ENCODE data around the gene SMKR1. TPM values are rescaled to one million over a fixed set of nuclear protein-coding genes. Genes with fewer than 3 reads are reported as not detected.
A peak's percentile ranks its signal among the peaks of the same experiment; 100 is the strongest.

Gene SMKR1
- polyA plus RNA-seq (2011; rRNA removed): 12.0 and 12.2 TPM in 2 replicates
- 10.2 and 11.9 TPM in 2 replicates for polyA plus RNA-seq (2012; cell fraction: cytosol; rRNA removed)
- 3.3 and 3.4 TPM in 2 replicates for polyA plus RNA-seq (2012; cell fraction: nucleus; rRNA removed)
- 13.2 to 15.2 TPM (median 13.6 TPM) in 3 replicates for polyA plus RNA-seq (2017; fragmentation: RNase III; extraction: RNeasy Plus Mini Kit Qiagen cat#74134 plus additional on column Dnase treatment)
- 1.2 and 1.9 TPM in 2 replicates for polyA minus RNA-seq (2011; rRNA and poly(A)+ RNA removed)

DNA sequence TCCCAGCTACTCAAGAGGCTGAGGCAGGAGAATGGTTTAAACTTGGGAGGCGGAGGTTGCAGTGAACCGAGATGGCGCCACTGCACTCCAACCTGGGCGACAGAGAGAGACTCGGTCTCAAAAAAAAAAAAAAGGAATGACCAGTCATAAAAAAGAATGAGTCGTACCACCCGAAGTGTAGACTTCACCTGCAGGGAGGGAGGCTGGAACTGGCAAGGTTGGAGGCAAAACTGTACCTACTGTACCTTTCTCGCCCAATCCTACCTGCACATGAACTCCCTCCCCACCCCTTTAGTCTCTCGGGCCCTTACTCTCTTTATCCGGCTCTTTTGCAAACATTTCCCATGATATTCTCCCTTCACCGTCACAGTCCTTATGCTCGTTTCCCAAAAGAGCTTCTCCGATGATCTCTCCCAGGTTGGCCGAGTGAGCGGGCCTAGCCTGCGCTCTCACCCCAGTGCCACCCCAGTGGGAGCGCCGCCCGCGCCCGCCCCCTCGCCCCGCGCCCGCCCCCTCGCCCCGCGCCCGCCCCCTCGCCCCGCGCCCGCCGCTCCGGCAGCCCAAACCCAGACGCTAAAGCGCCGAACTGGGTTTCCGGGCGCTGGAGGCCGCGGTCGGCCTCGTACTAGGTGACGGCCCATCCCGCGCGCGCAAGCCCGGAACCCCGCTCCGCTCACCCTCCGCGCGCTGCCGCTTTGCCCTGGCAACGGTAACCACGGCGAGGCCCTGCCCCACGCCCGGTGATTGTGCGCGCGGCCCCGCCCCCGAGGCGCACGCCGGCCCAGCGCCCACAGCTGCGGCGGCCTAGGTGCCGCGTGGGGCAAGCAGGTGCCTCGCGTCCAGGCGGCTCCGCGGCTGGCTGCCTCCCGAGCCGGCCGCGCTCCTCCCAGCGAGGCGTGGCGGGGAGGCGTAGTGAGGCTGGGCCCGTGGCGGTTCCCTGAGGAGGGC is at the start of gene SMKR1:
Gene SMKR1 (plus strand): TSS at position 772 of the 948 bp plus-strand sequence. CDS start 294 bp downstream, outside the sequence.
- ChIA-PET POLR2A (interaction anchor here (0.7 to 0.9 kb wide), 4 partner anchors 44 to 685 kb away, joined by 3 to 8 read pairs (median 4); no protein-coding TSS in a partner anchor), CTCF (interaction anchor here (0.6 to 1.4 kb wide), 5 partner anchors 8 to 112 kb away, joined by 3 to 5 read pairs (median 3); no protein-coding TSS in a partner anchor)
- FAIRE-seq (no peak), ATAC-seq (peak; percentile 88 to 92), DNase-seq (ENCODE audit: low read depth in 1 of 2, low spot score in 1 of 2) (peak; percentile 73 to 92)
- 26% methylated on average over 16 of the region's 89 CpGs for WGBS (ENCODE audit: missing lambda C conversion rate)
- no peak for TF ChIP-seq HOXB5 (CRISPR knock-in tag; IDR thresholded peaks at IDR 0.05)
- TF ChIP-seq TP53 (CRISPR knock-in tag; IDR thresholded peaks at IDR 0.05): 0 out of 2 replicates have a peak, but pooled peaks have one; percentile 33
- TF ChIP-seq POLR2A (IDR thresholded peaks at IDR 0.05; ENCODE audit: low read length): peak; percentile 95
- TF ChIP-seq, protein P1, sequence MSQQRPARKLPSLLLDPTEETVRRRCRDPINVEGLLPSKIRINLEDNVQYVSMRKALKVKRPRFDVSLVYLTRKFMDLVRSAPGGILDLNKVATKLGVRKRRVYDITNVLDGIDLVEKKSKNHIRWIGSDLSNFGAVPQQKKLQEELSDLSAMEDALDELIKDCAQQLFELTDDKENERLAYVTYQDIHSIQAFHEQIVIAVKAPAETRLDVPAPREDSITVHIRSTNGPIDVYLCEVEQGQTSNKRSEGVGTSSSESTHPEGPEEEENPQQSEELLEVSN (IDR thresholded peaks at IDR 0.05; ENCODE audit: borderline replicate concordance, low read depth): peak; percentile 63; the same call in 1 of the 2 replicates
- TF ChIP-seq, protein P2, sequence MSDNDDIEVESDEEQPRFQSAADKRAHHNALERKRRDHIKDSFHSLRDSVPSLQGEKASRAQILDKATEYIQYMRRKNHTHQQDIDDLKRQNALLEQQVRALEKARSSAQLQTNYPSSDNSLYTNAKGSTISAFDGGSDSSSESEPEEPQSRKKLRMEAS (IDR thresholded peaks at IDR 0.05): peak; percentile 83; the same call in 1 of the 2 replicates
- no peak for TF ChIP-seq EP300 (IDR thresholded peaks at IDR 0.05)
- peak; percentile 79; the same call in 1 of the 2 replicates for TF ChIP-seq PHF8 (IDR thresholded peaks at IDR 0.05; ENCODE audit: borderline replicate concordance, low read depth)
- TF ChIP-seq JUN (IDR thresholded peaks at IDR 0.05): peak in 1 of 2 experiments; percentile 48; a peak in 1 of 5 replicates
- H3K4me3 ChIP-seq: peak within 1 kb of the TSS; percentile 72
- peak within 1 kb of the TSS; percentile 82 to 88 for H3K27ac ChIP-seq
- H3K9me3 ChIP-seq: no peaks in the 10 kb centered on the region
- peak within 1 kb of the TSS; percentile 92 for H3K4me2 ChIP-seq
- peaks cover 5% of the 10 kb centered on the region; the same call in 1 of the 3 replicates for H3K4me1 ChIP-seq

DNA sequence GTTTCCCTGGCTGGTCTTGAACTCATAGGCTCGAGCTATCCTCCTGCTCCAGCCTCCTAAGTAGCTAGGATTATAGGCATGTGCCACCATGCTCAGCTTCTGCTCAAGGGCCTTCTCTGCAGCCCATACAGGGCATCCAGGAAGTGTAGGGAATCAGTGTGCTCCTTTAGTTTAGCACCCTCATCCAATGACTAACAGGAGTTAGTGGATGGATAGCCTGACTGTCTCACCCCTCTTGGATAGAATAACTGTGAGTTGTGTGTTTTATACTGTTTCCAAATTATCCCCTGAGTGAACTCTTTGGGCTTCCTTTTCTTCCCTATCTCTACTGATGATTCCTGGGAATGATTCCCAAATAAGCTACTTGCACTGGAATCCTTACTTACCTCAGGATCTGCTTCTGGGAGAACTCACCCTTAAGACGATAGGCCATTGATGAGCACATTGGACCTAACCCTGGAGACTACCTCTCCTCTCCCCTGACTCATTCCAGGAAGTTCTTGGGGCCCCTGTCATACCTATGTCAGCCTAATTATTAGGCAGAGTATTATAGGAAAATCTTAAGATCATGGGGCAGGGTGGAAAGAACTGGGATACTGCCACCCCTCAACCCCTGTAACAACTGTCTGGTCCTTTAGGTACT is 49.6 kb upstream of the SMKR1 start:
- H3K4me2 ChIP-seq: no peak overlapping the region
- FAIRE-seq: no peak
- POLR2A ChIA-PET: interaction anchor here (1.2 kb wide), 1 partner anchor 13 kb away, joined by 3 read pairs; no protein-coding TSS in a partner anchor
- no peak for ATAC-seq
- H3K27ac ChIP-seq: no peak overlapping the region
- no peaks in the 10 kb centered on the region for H3K4me1 ChIP-seq
- TF ChIP-seq EHF (CRISPR knock-in tag; IDR thresholded peaks at IDR 0.05) (no peak), FOSB (CRISPR knock-in tag; IDR thresholded peaks at IDR 0.05) (no peak), ESRRA (IDR thresholded peaks at IDR 0.05; ENCODE audit: borderline replicate concordance, low read length) (no peak), SREBF2 (IDR thresholded peaks at IDR 0.05) (no peak), RAD21 (conservative IDR thresholded peaks at IDR 0.05 in 1 of 2, IDR thresholded peaks at IDR 0.05 in 1 of 2) (no peak), ZFP36 (IDR thresholded peaks at IDR 0.05; ENCODE audit: borderline replicate concordance, partially characterized antibody) (no peak), FOXS1 (CRISPR knock-in tag; IDR thresholded peaks at IDR 0.05) (no peak), CEBPB (IDR thresholded peaks at IDR 0.05) (no peak), KDM5A (IDR thresholded peaks at IDR 0.05) (no peak), GATA3 (IDR thresholded peaks at IDR 0.05; ENCODE audit: borderline replicate concordance) (no peak), POLR2AphosphoS2 (conservative IDR thresholded peaks at IDR 0.05; ENCODE audit: low read length) (no peak), NR3C1 (IDR thresholded peaks at IDR 0.05) (no peak)
- TF ChIP-seq, protein P3, sequence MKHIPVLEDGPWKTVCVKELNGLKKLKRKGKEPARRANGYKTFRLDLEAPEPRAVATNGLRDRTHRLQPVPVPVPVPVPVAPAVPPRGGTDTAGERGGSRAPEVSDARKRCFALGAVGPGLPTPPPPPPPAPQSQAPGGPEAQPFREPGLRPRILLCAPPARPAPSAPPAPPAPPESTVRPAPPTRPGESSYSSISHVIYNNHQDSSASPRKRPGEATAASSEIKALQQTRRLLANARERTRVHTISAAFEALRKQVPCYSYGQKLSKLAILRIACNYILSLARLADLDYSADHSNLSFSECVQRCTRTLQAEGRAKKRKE (CRISPR knock-in tag; IDR thresholded peaks at IDR 0.05; ENCODE audit: low read depth): no peak
- TF ChIP-seq, protein P1 (IDR thresholded peaks at IDR 0.05; ENCODE audit: borderline replicate concordance, low read depth): no peak
- TF ChIP-seq, protein P4, sequence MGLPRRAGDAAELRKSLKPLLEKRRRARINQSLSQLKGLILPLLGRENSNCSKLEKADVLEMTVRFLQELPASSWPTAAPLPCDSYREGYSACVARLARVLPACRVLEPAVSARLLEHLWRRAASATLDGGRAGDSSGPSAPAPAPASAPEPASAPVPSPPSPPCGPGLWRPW (IDR thresholded peaks at IDR 0.05): no peak
- 57% methylated on average over 2 of the region's 2 CpGs for WGBS (ENCODE audit: missing lambda C conversion rate)
- no peak for DNase-seq (ENCODE audit: low read depth in 1 of 2, low spot score in 1 of 2)
- CTCF ChIA-PET: interaction anchor here (0.6 to 2.4 kb wide), 10 partner anchors 13 to 234 kb away, joined by 3 to 9 read pairs (median 4); no protein-coding TSS in a partner anchor
- no peak overlapping the region for H3K4me3 ChIP-seq
- H3K9me3 ChIP-seq: peaks cover 15% of the 10 kb centered on the region; the same call in 1 of the 3 replicates
